ENCODE data around the gene KCNJ10. TPM values are rescaled to one million over a fixed set of nuclear protein-coding genes. Genes with fewer than 3 reads are reported as not detected.

The KCNJ10 gene
- polyA plus RNA-seq, 1 donor (not counting 4 experiments of a cell fraction or from before 2014, with no cell fraction given) = not detected

DNA sequence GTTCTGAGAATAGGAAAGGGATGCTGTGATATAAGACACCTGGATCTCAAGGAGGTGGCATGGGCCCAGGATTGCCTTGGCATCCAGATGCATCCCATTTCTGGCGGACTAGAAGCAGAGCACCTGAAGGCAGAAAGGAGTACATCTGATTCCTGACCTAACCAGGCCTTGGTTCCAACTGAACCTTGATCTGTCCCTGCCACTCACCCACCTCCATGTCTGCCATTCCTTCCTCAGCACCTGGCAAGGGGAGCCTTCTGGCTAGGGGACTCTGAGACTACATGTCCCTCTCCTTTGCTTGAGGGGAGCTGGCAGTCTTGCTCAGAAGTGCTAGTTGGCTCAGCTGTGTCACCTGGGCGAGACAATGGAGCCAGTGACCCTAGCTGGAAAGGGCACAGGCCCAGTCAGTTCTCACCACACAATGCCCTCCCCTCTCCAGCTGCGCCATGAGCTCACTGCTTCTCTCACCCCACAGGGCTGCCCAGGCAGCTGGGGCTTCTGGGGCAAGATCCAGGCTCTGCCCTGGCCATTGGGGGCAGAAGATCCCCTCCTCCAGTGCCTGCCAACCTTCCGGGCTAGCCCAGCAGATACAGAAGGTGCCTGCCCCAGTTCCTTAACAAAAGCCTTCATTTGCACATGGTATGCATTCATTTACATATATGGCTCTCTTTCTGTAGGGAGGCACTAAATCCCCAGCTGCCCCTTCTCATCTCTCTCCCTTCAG is 25.6 kb upstream of the KCNJ10 start:
- H4K20me1 ChIP-seq (ENCODE audit: control insufficient read depth, extremely low read depth, insufficient read depth, low read length) = no peaks in the 10 kb centered on the region
- peaks cover 3% of the 10 kb centered on the region for H3K9me1 ChIP-seq (ENCODE audit: control insufficient read depth, extremely low read depth, insufficient read depth, low read length)
- H3K36me3 ChIP-seq (ENCODE audit: control insufficient read depth in 2 of 2, extremely low read depth in 1 of 2, insufficient read depth in 2 of 2, low read length in 2 of 2) = peaks cover 8 to 18% of the 10 kb centered on the region in 2 experiments
- H3K27ac ChIP-seq (ENCODE audit: control insufficient read depth, insufficient read depth, low read length) = no peak overlapping the region
- H3K9me3 ChIP-seq (ENCODE audit: control insufficient read depth, low read depth, low read length) = no peaks in the 10 kb centered on the region
- FAIRE-seq = no peak
- H3K4me3 ChIP-seq (ENCODE audit: control insufficient read depth in 2 of 3, extremely low read depth in 1 of 3, insufficient read depth in 2 of 3, low read depth in 1 of 3, low read length in 3 of 3) = no peak overlapping the region
- H3K4me1 ChIP-seq (ENCODE audit: control insufficient read depth, extremely low read depth, insufficient read depth, low read length) = peaks cover 17% of the 10 kb centered on the region
- H3K9ac ChIP-seq (ENCODE audit: control insufficient read depth, extremely low read depth, insufficient read depth, low read length) = no peak overlapping the region
- dilution Hi-C loops (cut with MboI; ENCODE audit: extremely low pct_ligation_motif_present, low sequenced_read_pairs) = no loop called here
- H3K27me3 ChIP-seq (ENCODE audit: control insufficient read depth, extremely low read depth, insufficient read depth, low read length) = no peaks in the 10 kb centered on the region
- H3K4me2 ChIP-seq (ENCODE audit: control insufficient read depth, extremely low read depth, insufficient read depth, low read depth, low read length) = no peak overlapping the region
- no peak overlapping the region for H2AFZ ChIP-seq (ENCODE audit: control insufficient read depth, low read length)
- DNase-seq (ENCODE audit: low read depth, low spot score) = no peak
- H3K79me2 ChIP-seq (ENCODE audit: control insufficient read depth, insufficient read depth, low read length) = peaks cover 9% of the 10 kb centered on the region
- TF ChIP-seq CTCF (optimal IDR thresholded peaks at IDR 0.05 in 1 of 3, IDR thresholded peaks at IDR 0.05 in 1 of 3, conservative IDR thresholded peaks at IDR 0.05 in 1 of 3; ENCODE audit: extremely low read depth in 1 of 3, insufficient read depth in 2 of 3, low read length in 3 of 3) (no peak), EZH2 (IDR thresholded peaks at IDR 0.05; ENCODE audit: low read length) (no peak)

- Histone ChIP-seq H3K4me2 (ENCODE audit: control insufficient read depth, extremely low read depth, insufficient read depth, low read depth, low read length) (no peak overlapping the region), H3K27me3 (ENCODE audit: control insufficient read depth, extremely low read depth, insufficient read depth, low read length) (no peaks in the 10 kb centered on the region), H3K36me3 (ENCODE audit: control insufficient read depth in 2 of 2, extremely low read depth in 1 of 2, insufficient read depth in 2 of 2, low read length in 2 of 2) (peaks cover 8 to 19% of the 10 kb centered on the region in 2 experiments), H3K9ac (ENCODE audit: control insufficient read depth, extremely low read depth, insufficient read depth, low read length) (no peak overlapping the region), H4K20me1 (ENCODE audit: control insufficient read depth, extremely low read depth, insufficient read depth, low read length) (no peaks in the 10 kb centered on the region), H3K9me3 (ENCODE audit: control insufficient read depth, low read depth, low read length) (no peaks in the 10 kb centered on the region), H3K4me1 (ENCODE audit: control insufficient read depth, extremely low read depth, insufficient read depth, low read length) (peaks cover 17% of the 10 kb centered on the region), H3K9me1 (ENCODE audit: control insufficient read depth, extremely low read depth, insufficient read depth, low read length) (peaks cover 3% of the 10 kb centered on the region), H3K4me3 (ENCODE audit: control insufficient read depth in 2 of 3, extremely low read depth in 1 of 3, insufficient read depth in 2 of 3, low read depth in 1 of 3, low read length in 3 of 3) (no peak overlapping the region), H3K79me2 (ENCODE audit: control insufficient read depth, insufficient read depth, low read length) (peaks cover 9% of the 10 kb centered on the region), H3K27ac (ENCODE audit: control insufficient read depth, insufficient read depth, low read length) (no peak overlapping the region), H2AFZ (ENCODE audit: control insufficient read depth, low read length) (no peak overlapping the region)
- dilution Hi-C loops (cut with MboI; ENCODE audit: extremely low pct_ligation_motif_present, low sequenced_read_pairs) = no loop called here
- TF ChIP-seq EZH2 (IDR thresholded peaks at IDR 0.05; ENCODE audit: low read length) = no peak
- no peak for TF ChIP-seq CTCF (optimal IDR thresholded peaks at IDR 0.05 in 1 of 3, IDR thresholded peaks at IDR 0.05 in 1 of 3, conservative IDR thresholded peaks at IDR 0.05 in 1 of 3; ENCODE audit: extremely low read depth in 1 of 3, insufficient read depth in 2 of 3, low read length in 3 of 3)
- FAIRE-seq = no peak
- no peak for DNase-seq (ENCODE audit: low read depth, low spot score)
These were observed 24.8 kb upstream of the KCNJ10 start for GRCh38 chr1:160094806-160095205.

Measured in keratinocyte (primary cell).